Chondrocyte (in vitro differentiated cells): ENCODE data around the gene NDUFA7. TPM values are rescaled to one million over a fixed set of nuclear protein-coding genes. Genes with fewer than 3 reads are reported as not detected.

ENCODE experiments used
- DNase-seq: peaks from one replicate; pipeline ENCODE4 v3.0.0; 2021; ENCODE audit warnings: mixed read lengths, low spot score
- H3K27ac Mint-ChIP-seq: one replicate; pipeline ENCODE4 v1.8.0; 2021; ENCODE audit warnings: mild to moderate bottlenecking, moderate library complexity, mixed read lengths; ENCODE audit not compliant: unreplicated experiment
- H3K27me3 Mint-ChIP-seq: 2 replicates; pipeline ENCODE4 v1.8.0; 2021; ENCODE audit warnings: low read depth, mixed read lengths
- H3K36me3 Mint-ChIP-seq: 2 replicates; pipeline ENCODE4 v1.8.0; 2021; ENCODE audit warnings: low read depth, mixed read lengths
- H3K4me1 Mint-ChIP-seq: 2 replicates; pipeline ENCODE4 v1.8.0; 2021; ENCODE audit warnings: low read depth, mild to moderate bottlenecking, mixed read lengths
- H3K4me3 Mint-ChIP-seq: one replicate; pipeline ENCODE4 v1.8.0; 2021; ENCODE audit warnings: mild to moderate bottlenecking, moderate library complexity, mixed read lengths; ENCODE audit not compliant: unreplicated experiment
- H3K9me3 Mint-ChIP-seq: 2 replicates; pipeline ENCODE4 v1.8.0; 2021; ENCODE audit warnings: low read depth, mixed read lengths
- total RNA-seq: library from RNA; stranded (reverse); gene quantifications from 3 replicates; pipeline ENCODE4 v1.2.1, GENCODE V29; 2021
- TF ChIP-seq, protein P1 (sequence below): fragments of 200-600 bp; sonication (generic); IDR thresholded peaks from 2 replicates; pipeline ENCODE4 v1.5.0; 2021; ENCODE audit warnings: antibody characterized with exemption, mild to moderate bottlenecking, moderate library complexity

The NDUFA7 gene
- total RNA-seq, 1 donor from 2014 or later = 26.6 TPM

DNA sequence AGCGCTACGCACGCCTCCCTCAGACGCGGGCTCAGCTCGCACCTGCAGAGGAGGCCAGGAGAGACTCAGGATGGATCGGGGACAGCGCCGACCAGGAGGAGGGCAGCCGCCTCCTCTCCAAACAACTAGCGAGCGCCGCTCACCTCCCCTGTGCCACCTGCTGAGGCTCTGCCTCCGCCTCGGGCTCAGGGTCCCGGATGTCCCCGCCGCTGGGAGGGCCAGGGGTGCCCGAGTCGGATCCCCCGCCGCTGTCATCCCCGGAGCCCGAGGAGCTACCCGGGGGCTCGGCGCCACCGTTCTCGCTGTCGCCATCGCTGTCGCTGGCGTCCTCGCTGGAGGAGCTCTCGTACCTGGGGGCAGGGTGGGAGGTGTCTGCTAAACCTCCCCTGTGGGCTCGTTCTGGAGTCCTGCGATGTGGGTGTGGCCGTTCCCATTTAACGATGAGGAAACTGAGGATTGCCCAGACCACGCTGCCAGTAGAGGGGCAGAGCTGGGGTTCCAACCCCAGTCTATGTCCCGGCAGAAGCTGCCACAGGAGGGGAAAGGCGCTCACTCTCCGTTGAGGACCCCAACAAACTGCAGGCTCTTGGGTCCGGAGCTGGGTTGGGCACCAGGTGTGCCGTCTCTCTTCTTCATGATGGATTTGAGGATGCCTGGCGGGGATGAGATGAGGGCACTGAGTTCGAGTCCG is 12.7 kb upstream of the NDUFA7 start:
- Mint-ChIP-seq H3K27ac (no peak overlapping the region), H3K36me3 (no peaks in the 10 kb centered on the region), H3K4me3 (no peak overlapping the region), H3K27me3 (peaks cover 18% of the 10 kb centered on the region), H3K9me3 (no peaks in the 10 kb centered on the region), H3K4me1 (peaks cover 4% of the 10 kb centered on the region)
- TF ChIP-seq, protein P1, sequence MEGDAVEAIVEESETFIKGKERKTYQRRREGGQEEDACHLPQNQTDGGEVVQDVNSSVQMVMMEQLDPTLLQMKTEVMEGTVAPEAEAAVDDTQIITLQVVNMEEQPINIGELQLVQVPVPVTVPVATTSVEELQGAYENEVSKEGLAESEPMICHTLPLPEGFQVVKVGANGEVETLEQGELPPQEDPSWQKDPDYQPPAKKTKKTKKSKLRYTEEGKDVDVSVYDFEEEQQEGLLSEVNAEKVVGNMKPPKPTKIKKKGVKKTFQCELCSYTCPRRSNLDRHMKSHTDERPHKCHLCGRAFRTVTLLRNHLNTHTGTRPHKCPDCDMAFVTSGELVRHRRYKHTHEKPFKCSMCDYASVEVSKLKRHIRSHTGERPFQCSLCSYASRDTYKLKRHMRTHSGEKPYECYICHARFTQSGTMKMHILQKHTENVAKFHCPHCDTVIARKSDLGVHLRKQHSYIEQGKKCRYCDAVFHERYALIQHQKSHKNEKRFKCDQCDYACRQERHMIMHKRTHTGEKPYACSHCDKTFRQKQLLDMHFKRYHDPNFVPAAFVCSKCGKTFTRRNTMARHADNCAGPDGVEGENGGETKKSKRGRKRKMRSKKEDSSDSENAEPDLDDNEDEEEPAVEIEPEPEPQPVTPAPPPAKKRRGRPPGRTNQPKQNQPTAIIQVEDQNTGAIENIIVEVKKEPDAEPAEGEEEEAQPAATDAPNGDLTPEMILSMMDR = no peak
- no peak for DNase-seq

DNA sequence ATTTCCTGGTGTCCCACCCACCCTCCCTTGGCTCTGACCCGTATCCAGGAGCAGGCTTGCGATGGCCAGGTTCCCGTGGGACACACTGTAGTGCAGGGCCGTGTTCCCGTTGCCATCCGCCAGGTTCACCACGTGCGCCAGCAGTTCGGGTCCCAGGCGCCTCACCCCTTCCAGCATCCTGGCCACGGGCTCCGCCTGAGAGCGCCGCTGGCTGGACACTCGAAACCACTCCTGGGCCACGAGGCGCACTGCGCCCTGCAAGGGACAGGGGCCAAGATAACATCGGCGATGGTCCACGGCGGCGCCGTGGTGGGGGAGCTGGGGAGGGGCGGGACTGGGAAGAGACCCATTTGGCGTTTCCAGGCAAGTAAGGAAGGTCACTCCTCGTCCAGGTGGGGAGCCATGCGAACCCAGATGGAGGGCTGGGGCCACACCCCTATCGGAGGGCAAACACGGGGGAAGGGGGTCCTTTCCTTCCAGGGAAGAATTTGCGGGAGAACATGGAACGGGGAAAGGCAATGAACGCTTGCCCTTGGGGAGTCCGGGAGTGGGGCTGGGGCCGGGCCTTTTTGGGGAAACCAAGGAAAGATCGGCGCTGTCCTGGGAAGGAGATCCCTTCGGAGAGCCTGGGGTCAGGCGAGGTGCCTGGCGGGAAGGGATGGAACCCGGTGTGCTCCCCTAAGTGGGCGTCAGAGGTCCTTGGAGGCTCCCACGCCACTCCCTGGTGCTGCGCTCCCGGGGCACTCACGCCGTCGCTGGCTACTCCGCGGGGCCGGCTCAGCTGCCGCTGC is 12.0 kb upstream of the NDUFA7 start:
- Mint-ChIP-seq H3K36me3 (no peaks in the 10 kb centered on the region), H3K4me3 (no peak overlapping the region), H3K4me1 (peaks cover 4% of the 10 kb centered on the region), H3K9me3 (no peaks in the 10 kb centered on the region), H3K27ac (no peak overlapping the region), H3K27me3 (peaks cover 14% of the 10 kb centered on the region)
- DNase-seq = no peak
- TF ChIP-seq, protein P1 = no peak

DNA sequence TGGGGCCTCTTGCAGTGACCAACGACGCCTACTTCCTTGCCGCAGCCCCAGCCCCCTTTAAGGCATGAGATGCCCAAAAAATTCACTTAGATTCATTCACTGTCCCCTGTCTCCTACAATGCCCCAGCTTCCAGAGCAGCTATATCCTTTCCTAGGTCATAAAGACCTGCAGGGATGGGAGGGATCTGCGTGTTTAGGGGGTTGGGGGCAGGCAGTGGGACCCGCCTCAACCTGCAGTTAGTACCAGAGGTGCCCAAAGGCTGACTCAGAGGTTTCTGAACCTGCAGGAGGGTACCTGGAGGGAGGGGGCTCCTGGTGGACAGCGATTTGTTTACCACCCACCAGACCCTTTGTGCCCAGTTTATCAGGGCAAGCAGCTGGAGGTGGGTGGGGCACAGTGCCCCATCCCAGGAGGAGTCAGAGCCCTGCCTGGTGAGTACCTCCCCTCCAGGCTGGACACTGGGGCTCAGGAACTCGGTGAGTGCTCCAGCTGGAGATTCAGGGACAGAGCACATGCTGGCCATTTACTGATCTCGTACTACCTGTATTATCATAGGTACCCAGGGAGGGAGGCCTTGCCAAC is 10.2 kb upstream of the NDUFA7 start:
- Mint-ChIP-seq H3K4me3 (no peak overlapping the region), H3K9me3 (peaks cover 5% of the 10 kb centered on the region), H3K36me3 (peaks cover 4% of the 10 kb centered on the region), H3K27ac (no peak overlapping the region), H3K27me3 (peaks cover 10% of the 10 kb centered on the region), H3K4me1 (peaks cover 4% of the 10 kb centered on the region)
- TF ChIP-seq, protein P1 = no peak
- DNase-seq = no peak

DNA sequence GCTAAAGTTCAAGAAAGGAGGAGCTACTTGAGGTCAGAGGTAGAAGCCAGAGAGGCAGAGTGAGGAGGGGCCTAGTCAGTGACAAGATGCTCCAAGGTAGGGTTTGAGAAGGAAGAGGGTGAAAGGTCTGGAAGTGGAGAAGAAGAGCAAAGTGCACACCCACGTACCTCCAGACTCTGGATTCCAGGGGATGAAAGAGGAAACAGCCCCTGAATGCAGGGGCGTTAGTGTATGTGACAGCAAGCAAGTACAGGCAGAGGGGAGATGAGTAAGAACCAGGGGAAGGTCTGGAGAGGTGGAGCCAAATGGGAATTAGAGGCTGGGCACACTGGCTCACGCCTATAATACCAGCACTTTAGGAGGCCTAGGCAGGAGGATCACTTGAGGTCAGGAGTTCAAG is 8.8 kb upstream of the NDUFA7 start:
- H3K9me3 Mint-ChIP-seq = peaks cover 5% of the 10 kb centered on the region
- no peak for DNase-seq
- H3K36me3 Mint-ChIP-seq = peaks cover 4% of the 10 kb centered on the region
- H3K4me1 Mint-ChIP-seq = peaks cover 4% of the 10 kb centered on the region
- H3K4me3 Mint-ChIP-seq = no peak overlapping the region
- TF ChIP-seq, protein P1 = no peak
- no peak overlapping the region for H3K27ac Mint-ChIP-seq
- peaks cover 6% of the 10 kb centered on the region for H3K27me3 Mint-ChIP-seq

DNA sequence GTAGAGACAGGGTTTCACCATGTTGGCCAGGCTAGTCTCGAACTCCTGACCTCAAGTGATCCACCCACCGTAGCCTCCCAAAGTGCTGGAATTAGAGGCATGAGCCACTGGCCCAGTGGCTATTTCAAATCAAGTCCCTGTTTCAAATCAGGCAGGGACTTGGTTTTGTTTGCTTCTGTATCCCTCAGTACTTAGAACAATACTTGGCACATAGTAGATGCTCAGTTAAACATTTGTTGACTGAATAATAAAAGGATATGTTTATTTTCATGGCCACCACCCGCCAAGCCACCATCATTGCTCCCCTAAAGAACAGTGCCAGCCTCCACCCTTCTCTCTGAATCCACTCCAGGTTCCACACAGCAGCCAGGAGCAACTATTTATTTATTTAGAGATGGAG is 4.3 kb upstream of the NDUFA7 start:
- Mint-ChIP-seq H3K4me1 (peaks cover 18% of the 10 kb centered on the region), H3K27ac (no peak overlapping the region), H3K27me3 (no peaks in the 10 kb centered on the region), H3K4me3 (no peak overlapping the region), H3K36me3 (peaks cover 15% of the 10 kb centered on the region), H3K9me3 (peaks cover 5% of the 10 kb centered on the region)
- no peak for DNase-seq
- TF ChIP-seq, protein P1 = no peak
